ENCODE measurements around the gene RPRD1B. TPM values are rescaled to one million over a fixed set of nuclear protein-coding genes. Genes with fewer than 3 reads are reported as not detected.

Gene RPRD1B
- total and polyA plus RNA-seq, 2 of the 4 experiments (the other 2 are of a cell fraction), result 8.4 to 9.9 TPM

DNA sequence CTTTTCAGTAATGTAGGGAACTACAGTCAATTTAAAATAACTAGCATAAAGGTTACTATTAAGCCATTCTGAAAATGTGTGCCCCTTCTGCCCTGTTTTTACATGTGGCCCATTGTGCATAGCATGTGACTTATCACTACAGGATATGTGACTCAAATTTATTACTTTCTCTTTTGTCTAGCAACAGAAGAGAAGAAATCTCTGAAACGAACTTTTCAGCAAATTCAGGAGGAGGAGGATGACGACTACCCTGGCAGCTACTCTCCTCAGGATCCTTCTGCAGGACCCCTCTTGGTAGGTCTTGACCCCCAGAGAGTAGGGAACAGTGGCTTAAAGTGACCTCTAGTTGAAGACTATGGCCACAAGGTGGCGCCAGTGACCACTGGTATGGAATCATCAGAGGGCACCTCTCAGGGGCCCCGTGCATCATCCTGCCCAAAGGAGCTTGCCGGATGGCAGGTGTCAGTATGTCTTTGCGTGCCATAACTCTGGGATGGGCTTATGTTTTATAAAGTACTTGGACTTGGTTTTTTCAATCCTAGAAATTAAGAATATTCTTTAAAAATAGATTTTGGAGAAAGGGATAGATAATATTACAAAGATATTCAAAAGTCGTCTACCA, 23.9 kb downstream of the RPRD1B start:
- no peak overlapping the region for H3K23ac ChIP-seq (ENCODE audit: low read depth, low read length)
- no peak overlapping the region for H3K27ac ChIP-seq (ENCODE audit: insufficient read depth, low read length)
- H3K4me3 ChIP-seq (ENCODE audit: insufficient read depth, low read depth, low read length), result no peak overlapping the region
- no peaks in the 10 kb centered on the region for H3K27me3 ChIP-seq (ENCODE audit: control insufficient read depth, insufficient read depth, low read length)
- H4K8ac ChIP-seq (ENCODE audit: low read depth in 2 of 2, low read length in 2 of 2), result peak overlapping the region in 1 of 2 experiments; percentile 54; a peak in 1 of 4 replicates
- H3K56ac ChIP-seq (ENCODE audit: extremely low read depth, insufficient read depth, low read length), result no peak overlapping the region
- no peak overlapping the region for H3K9ac ChIP-seq (ENCODE audit: low read depth, low read length)
- no peak overlapping the region for H2BK5ac ChIP-seq (ENCODE audit: low read depth, low read length, poor library complexity, severe bottlenecking)
- peaks cover 27% of the 10 kb centered on the region for H3K36me3 ChIP-seq (ENCODE audit: control insufficient read depth, insufficient read depth, low read length)
- peak; percentile 67 for DNase-seq
- no TSS peak for BruUV-seq (replicated peaks)
- TF ChIP-seq RAD21 (IDR thresholded peaks at IDR 0.05; ENCODE audit: low read length) (peak; percentile 90), SMC3 (IDR thresholded peaks at IDR 0.05; ENCODE audit: low read depth, low read length) (peak; percentile 90), MAZ (IDR thresholded peaks at IDR 0.05; ENCODE audit: borderline replicate concordance, low read depth, low read length) (no peak)
- TF ChIP-seq, protein P1, sequence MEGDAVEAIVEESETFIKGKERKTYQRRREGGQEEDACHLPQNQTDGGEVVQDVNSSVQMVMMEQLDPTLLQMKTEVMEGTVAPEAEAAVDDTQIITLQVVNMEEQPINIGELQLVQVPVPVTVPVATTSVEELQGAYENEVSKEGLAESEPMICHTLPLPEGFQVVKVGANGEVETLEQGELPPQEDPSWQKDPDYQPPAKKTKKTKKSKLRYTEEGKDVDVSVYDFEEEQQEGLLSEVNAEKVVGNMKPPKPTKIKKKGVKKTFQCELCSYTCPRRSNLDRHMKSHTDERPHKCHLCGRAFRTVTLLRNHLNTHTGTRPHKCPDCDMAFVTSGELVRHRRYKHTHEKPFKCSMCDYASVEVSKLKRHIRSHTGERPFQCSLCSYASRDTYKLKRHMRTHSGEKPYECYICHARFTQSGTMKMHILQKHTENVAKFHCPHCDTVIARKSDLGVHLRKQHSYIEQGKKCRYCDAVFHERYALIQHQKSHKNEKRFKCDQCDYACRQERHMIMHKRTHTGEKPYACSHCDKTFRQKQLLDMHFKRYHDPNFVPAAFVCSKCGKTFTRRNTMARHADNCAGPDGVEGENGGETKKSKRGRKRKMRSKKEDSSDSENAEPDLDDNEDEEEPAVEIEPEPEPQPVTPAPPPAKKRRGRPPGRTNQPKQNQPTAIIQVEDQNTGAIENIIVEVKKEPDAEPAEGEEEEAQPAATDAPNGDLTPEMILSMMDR (conservative IDR thresholded peaks at IDR 0.05; ENCODE audit: low read depth, low read length), result peak; percentile 80
- no peaks in the 10 kb centered on the region for H3K9me3 ChIP-seq (ENCODE audit: control insufficient read depth, insufficient read depth, low read length)
- no peak overlapping the region for H2AFZ ChIP-seq (replicated peaks; ENCODE audit: low read length, poor library complexity)
- peaks cover 7% of the 10 kb centered on the region; the same call in 1 of the 2 replicates for H4K20me1 ChIP-seq (ENCODE audit: insufficient read depth, low read length)
- no peak overlapping the region for H2BK15ac ChIP-seq (ENCODE audit: low read depth, low read length)
- H3K18ac ChIP-seq (ENCODE audit: low read depth, low read length), result no peak overlapping the region
- H3K4me2 ChIP-seq (ENCODE audit: low read depth, low read length), result no peak overlapping the region
- ATAC-seq (ENCODE audit: low read depth), result peak; percentile 94
- peaks cover 39 to 52% of the 10 kb centered on the region in 2 experiments for H3K79me1 ChIP-seq (ENCODE audit: low read depth in 1 of 2, low read length in 2 of 2)
- H3K4ac ChIP-seq (ENCODE audit: low read depth, low read length), result no peak overlapping the region
- intact Hi-C loops (cut with micrococcal nuclease) (loop anchor here (1.0 to 5.0 kb wide), 5 partner anchors 108 to 493 kb away; partner anchors contain the start of gene TGM2), dilution Hi-C loops (cut with HindIII; ENCODE audit: low sequenced_read_pairs, unreplicated experiment) (no loop called here), in situ Hi-C loops (cut with MboI; ENCODE audit: low sequenced_read_pairs) (loop anchor here (5.0 to 10.0 kb wide), 3 partner anchors 165 to 493 kb away; no protein-coding TSS in a partner anchor)
- 0% methylated on average over 1 of the region's 7 CpGs; no CpG with 5 or more reads in 1 of the 2 experiments for WGBS, 2 experiments (ENCODE audit: extremely low coverage in 2 of 2, insufficient read length in 1 of 2)
- H3K9me1 ChIP-seq (ENCODE audit: insufficient read depth, low read length), result peaks cover 4% of the 10 kb centered on the region; the same call in 1 of the 2 replicates
- CTCF ChIA-PET, result interaction anchor here (0.6 to 1.7 kb wide), 13 partner anchors 11 to 215 kb away, joined by 3 to 27 read pairs (median 3); no protein-coding TSS in a partner anchor
- POLR2A ChIA-PET (ENCODE audit: unreplicated experiment), result no interaction called here
- H3K4me1 ChIP-seq (ENCODE audit: control insufficient read depth, insufficient read depth, low read length), result peaks cover 6% of the 10 kb centered on the region
- H4K5ac ChIP-seq (ENCODE audit: low read depth, low read length), result no peak overlapping the region
- H4K91ac ChIP-seq (ENCODE audit: insufficient read depth, low read depth, low read length), result no peak overlapping the region
- H2AK5ac ChIP-seq (ENCODE audit: low read depth, low read length), result peak overlapping the region; percentile 49; the same call in 1 of the 2 replicates
- peak overlapping the region; percentile 21 for H2AK9ac ChIP-seq (replicated peaks; ENCODE audit: low read depth, low read length, poor library complexity)
- no peak overlapping the region for H2BK120ac ChIP-seq (ENCODE audit: low read depth, low read length)
- H2BK20ac ChIP-seq (ENCODE audit: low read depth, low read length), result no peak overlapping the region
- H3K14ac ChIP-seq (replicated peaks; ENCODE audit: low read depth, low read length), result no peak overlapping the region

All from IMR-90 (cell line).